Hematopoietic multipotent progenitor cell treated with erythropoietin and hydrocortisone succinate and interleukin-3 and kit ligand, for 8 days (in vitro differentiated cells): ENCODE data around the gene MIGA2.
"Not testable (repeated sequence)": the region's sequence is repeated elsewhere in the genome, so short reads cannot be mapped to it uniquely, and the experiment has no call there.

Experiments
- DNase-seq: peaks from one replicate; pipeline ENCODE4 v3.0.0-alpha.2; 2015

MIGA2 gene

GRCh38 chr9:129036241-129036922, at the start of gene MIGA2:
MIGA2 (plus strand) TSS chr9:129036626; CDS start chr9:129040595, 3,969 bp downstream.
- DNase-seq: peak; percentile 99

- no peak for DNase-seq
Observed at GRCh38 chr9:128986671-128987070, 49.8 kb upstream of the MIGA2 start.

- no peak for DNase-seq
Observed at GRCh38 chr9:128987805-128988204, 48.6 kb upstream of the MIGA2 start.

DNA sequence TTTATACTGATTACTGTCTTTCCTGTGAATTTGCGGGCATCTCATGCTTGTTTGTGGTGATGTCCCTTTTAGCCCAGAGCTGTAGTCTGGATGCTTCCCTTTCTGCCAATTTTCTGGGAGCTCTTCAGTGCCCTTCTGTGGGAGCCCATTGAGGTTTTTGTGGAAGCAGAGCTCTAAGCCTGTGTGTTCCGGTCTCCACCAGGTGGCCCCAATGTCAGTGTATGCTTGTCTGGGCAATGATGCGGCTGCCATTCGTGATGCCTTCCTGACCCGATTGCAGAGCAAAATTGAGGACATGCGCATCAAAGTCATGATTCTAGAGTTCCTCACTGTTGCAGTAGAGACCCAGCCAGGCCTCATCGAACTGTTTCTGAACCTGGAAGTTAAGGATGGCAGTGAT, 43.4 kb upstream of the MIGA2 start:
- DNase-seq: peak; percentile 31

GRCh38 chr9:128995791-128996190, 40.6 kb upstream of the MIGA2 start:
- DNase-seq: no peak

DNA sequence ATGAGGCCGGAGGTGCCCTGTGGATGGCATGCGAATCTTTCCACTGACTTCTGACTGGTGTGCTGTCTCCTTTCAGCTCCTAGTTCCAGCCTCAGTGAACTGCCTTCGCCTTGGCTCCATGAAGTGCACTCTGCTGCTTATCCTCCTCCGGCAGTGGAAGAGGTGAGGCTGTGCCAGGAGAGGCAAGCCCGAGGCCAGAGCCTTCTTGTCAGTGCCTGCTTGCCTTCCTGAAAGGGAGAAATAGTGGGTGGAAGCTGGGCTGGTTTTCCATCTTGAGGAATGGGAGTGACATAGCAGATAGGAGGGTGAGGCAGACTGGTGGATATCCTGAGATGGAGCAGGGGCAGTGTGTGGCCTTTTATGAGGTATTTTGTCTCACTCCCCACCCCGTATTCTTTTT, 38.0 kb upstream of the MIGA2 start:
- DNase-seq: no peak

DNA sequence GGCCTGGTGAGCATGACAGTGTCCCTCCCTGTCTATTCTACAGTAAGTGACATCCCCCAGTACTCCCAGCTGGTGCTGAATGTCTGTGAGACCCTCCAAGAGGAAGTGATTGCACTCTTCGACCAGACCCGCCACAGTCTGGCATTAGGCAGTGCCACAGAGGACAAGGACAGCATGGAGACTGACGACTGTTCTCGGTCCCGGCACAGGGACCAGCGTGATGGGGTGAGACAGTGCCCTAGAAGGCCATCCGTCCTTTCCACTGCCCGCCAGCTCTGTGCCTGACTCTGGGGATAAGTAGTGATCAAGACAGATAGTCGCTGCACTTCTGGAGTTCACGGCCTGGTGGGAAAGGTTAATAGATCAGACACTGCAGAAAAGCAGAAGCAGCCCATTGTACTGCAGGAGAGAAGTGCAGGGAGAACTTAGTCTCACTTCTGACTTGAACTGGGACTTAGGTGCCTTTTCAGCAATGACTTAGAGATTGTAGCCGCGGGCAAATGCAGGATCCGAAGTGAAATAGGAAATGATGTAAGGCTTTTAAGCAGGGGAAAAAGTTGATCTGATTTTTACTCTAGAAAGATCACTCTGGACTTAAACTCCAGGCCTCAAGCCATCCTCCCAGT, 36.7 kb upstream of the MIGA2 start:
- DNase-seq: no peak

GRCh38 chr9:129001504-129002325, 34.7 kb upstream of the MIGA2 start:
- no peak for DNase-seq

DNA sequence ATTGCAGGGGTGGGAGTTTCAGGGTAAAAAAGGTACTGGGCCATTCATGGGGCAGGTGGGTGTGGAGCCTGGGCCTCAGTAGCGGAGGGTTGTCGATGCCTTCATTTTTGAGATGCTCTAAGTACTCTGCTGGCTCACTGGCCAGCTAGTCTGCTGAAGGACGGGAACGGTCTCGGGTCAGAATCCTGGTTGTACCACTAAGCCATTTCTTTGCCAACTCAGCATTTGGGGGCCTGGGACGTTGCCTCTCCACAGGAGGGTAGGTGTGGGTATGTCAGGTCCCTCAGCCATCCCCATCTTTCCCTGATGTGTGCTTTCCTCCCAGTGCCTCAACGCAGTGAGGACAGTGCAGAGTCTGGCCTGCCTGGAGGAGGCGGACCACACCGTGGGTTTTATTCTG, 33.4 kb upstream of the MIGA2 start:
- no peak for DNase-seq

DNA sequence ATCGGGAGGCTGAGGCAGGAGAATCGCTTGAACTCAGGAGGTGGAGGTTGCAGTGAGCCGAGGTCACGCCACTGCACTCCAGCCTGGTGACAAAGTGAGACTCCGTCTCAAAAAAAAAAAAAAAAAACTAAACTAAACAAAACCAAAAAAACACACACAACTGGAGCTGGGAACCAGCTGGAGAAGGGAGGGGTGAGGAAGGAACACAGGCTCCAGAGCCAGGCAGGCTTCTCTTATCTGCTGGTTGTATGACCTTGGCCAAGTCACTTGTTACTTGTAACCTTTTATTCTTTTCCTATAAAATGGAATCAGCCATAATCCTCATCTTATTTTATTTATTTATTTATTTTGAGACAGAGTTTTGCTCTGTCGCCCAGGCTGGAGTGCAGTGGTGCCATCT, 32.3 kb upstream of the MIGA2 start:
- DNase-seq: not testable (repeated sequence)

- DNase-seq: no peak
Observed at GRCh38 chr9:129005336-129005997, 31.0 kb upstream of the MIGA2 start.

DNA sequence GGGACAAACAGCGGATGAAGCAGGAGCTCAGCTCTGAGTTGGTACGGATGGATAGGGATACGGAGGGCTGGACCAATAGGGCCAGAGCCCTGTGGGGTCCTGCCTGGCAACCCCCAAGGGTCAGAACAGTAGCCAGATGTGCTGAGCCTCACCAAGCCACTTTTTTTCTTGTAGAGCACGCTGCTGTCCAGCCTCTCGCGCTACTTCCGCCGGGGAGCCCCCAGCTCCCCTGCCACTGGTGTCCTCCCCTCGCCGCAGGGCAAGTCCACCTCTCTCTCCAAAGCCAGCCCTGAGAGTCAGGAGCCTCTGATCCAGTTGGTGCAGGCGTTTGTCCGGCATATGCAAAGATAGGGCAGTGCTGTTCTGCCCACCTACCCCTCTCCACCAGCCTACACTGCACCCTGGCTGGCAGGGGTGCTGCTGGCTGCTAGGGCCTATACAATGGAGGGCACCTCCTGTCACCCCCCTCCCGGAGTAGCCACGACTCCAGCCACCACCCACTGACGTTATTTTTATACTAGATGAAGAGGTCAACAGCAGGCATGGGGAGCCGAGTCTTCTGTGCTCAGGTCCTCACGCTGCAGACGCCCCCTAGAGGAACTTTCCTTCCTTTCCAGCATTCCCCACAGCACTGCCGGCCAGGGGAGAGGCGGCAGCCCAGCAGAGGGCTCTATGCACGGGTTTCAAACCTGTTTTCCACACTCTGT, 29.9 kb upstream of the MIGA2 start:
- peak; percentile 79 for DNase-seq

DNA sequence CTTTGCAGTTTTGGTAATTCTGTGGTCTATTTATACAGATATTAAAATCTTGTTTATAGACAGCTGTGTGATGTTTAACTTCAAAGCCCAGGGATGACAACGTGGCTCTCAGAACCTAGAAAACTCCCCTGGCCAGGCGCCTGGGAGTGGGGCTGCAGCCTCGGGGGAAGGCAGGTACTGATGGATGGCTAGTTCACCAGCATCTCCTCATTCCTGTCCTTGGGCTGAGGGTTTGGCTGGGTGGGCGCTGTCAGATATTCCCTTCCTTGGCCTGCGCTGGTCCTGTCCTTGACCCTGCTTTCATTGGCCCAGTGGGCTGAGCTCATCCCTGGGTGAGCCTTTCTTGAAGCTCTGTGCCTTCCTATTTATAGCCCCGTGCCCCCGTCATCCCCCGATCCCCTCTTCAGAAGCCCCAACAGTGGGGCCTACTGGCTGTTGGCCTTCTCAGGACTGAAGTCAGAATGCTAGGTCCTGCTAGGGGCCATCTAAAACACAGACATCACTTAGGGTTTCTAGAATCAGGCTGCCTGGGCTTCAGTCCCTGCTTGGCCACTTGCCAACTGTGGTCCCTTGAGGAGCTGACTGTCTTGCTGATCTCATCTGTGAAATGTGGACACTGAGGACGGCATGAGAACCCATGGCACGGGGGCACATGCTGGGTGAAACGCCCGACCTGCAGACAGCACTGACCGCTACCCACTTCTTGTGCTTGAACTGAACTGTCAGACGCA, 29.2 kb upstream of the MIGA2 start:
- DNase-seq: no peak

DNA sequence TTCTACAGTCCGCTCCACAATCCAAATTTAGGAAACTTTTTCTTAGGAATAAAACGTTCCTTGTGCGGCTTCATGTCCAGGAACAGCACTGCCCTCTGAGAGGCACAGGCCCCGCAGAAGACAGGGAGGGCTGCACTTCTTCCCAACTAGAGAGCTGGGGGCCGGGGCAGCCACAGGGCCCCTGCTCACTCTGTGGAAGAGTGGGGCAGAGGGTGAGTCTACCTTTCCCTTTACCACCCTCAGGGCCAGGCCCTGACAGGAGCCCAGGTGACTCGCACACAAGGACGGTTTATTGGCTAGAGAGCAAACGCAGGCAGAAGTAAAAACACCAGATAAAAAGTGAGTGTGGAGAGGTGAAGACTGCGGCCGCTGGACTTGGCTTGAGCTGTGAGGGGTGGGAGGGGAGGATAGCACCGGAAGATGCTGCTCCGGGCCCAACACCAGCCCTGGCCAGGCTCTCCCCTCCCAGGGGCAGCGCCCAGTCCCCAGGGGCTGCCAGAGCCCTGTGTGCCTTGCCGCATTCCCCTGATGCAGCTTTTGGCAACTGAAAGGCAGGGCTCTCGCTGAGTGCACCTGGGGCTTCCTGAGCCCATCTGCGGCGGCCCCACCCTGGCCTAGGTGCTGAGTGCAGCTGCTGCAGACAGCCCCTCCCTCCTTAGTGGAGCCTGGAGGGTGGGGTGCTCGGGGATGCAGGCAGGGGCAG, 28.5 kb upstream of the MIGA2 start:
- DNase-seq: no peak

GRCh38 chr9:129008469-129008965, 27.9 kb upstream of the MIGA2 start:
- DNase-seq: no peak

DNA sequence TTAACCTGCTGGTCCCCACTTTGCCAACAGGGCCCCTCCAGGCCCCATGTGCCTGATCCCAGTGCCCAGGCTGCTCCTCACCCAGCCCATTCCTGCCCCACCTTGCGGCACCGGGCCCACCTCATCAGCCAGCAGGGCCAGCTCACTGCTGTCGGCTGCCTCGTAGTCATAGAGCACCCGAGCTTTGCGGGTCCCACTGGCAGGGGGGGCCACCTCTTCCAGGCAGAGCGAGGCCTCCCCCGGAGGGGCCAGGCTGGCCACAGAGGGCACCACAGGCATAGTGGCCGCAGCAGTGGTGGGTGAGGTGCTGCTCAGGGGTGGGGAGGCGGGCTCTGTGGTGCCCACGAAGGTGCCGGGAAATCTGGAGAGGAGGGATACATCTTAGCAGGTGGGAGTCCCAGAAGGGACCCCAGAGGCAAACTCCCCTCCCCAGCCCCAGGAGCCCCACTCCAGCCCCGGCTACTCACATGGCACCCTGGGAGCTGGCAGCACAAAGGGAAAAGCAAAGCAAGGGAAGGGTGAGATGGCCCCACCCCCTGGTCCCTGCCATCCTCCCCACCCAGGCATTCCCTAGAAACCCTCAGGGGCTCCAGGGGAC, 27.3 kb upstream of the MIGA2 start:
- no peak for DNase-seq

- no peak for DNase-seq
Observed at GRCh38 chr9:129009584-129010141, 26.8 kb upstream of the MIGA2 start.

GRCh38 chr9:129010267-129010975, 26.0 kb upstream of the MIGA2 start:
- no peak for DNase-seq

GRCh38 chr9:129011170-129011569, 25.3 kb upstream of the MIGA2 start:
- no peak for DNase-seq

GRCh38 chr9:129011761-129012181, 24.7 kb upstream of the MIGA2 start:
- no peak for DNase-seq
